Suprapubic skin (tissue), 4 donors: Measurements from ENCODE around the gene RAB12.

Experiments used
- CTCF ChIP-seq, 2 donors: fragments of 200-600 bp in 1 of 2; fragments of 450-650 bp in 1 of 2; sonication (generic) in 1 of 2; IDR thresholded peaks; one replicate each; pipeline ENCODE4 v1.5.1; 2016 to 2019; ENCODE audit warnings: antibody characterized with exemption in 2 of 2, mild to moderate bottlenecking in 1 of 2, moderate library complexity in 1 of 2
- EP300 ChIP-seq: sonication (generic); formaldehyde crosslinking; IDR thresholded peaks from one replicate; pipeline ENCODE4 v1.6.1; 2017; ENCODE audit warnings: antibody characterized with exemption
- POLR2A ChIP-seq, 2 donors: fragments of 450-650 bp; IDR thresholded peaks; one replicate each; pipeline ENCODE4 v1.6.1; 2017; ENCODE audit warnings: antibody characterized with exemption in 2 of 2, mild to moderate bottlenecking in 2 of 2, moderate library complexity in 2 of 2
- POLR2AphosphoS5 ChIP-seq, 3 donors: sonication (generic); formaldehyde crosslinking; IDR thresholded peaks; one replicate each; pipeline ENCODE4 v1.6.1; 2017; ENCODE audit warnings: antibody characterized with exemption in 3 of 3

GRCh38 chr18:8584798-8585197 is 24.4 kb upstream of the RAB12 start:
- TF ChIP-seq CTCF (IDR thresholded peaks at IDR 0.05) (no peak), POLR2A (IDR thresholded peaks at IDR 0.05) (no peak), POLR2AphosphoS5 (IDR thresholded peaks at IDR 0.05) (no peak), EP300 (no peak)
